NCI-H1694 (cell line): Measurements from ENCODE around the gene WWP2.

Source experiments
- DNase-seq: peaks from one replicate; lab custom pipeline; 2025; lab: John Stamatoyannopoulos, UW

WWP2 gene

DNA sequence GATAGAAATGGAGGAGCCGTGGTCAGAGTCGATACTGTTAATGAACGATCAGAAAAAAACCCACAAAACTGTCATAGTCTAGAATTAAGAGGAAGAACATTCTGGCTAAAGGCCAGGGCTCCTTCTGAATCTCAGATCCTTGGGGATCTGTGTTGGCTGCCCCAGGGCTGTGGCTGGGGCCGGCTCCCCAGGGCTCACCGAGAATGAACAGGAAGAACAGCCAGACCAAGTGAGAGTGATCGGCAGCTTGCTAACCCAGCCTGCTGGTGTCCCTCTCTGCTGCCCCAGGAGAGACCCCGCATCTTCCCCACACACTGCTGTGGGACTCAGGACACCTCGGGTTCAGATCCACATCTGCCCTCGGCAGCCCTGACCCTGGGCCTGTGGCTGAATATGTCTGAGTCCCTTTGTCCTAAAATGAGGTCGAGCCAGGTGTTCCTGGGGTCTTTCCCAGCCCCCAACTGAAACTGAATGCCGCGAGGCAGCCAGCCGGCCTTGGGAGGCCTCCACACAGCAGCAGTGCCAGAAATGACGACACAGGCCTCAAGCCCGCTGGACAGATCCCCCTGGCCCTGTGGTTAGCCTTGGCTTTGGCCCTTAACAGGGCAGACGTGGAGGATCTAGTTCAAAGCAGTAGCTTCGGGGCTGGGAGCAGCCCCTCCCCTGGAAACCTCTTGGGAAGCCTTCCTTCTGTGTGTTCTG is 165.1 kb downstream of the WWP2 start:
- no peak for DNase-seq

DNA sequence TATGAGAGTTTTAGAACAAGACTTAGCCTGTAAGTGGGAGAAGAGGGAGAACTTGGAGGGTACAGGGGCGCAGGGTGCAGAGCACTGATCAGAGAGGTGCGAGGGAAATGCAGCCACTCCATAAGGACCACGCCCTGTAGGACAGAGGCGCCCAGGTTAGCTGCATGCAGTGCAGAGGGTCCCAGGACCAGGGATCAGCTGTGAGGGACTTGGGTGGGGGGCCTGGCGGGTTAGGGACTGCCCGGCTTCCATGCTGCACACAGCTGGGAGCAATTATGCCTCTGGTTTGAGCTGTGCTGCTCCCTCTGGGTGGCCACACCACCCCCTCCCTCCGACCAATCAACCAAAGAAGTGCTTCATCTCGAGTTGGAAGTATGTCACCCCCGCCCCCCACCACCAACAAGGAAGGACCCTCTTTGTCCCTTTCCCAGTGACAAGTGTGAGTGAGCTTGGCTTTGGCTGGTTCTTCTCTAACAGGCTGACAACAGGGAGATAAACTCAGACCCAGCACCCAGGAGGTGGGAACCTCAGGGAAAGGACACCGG is 166.8 kb downstream of the WWP2 start:
- DNase-seq: no peak

DNA sequence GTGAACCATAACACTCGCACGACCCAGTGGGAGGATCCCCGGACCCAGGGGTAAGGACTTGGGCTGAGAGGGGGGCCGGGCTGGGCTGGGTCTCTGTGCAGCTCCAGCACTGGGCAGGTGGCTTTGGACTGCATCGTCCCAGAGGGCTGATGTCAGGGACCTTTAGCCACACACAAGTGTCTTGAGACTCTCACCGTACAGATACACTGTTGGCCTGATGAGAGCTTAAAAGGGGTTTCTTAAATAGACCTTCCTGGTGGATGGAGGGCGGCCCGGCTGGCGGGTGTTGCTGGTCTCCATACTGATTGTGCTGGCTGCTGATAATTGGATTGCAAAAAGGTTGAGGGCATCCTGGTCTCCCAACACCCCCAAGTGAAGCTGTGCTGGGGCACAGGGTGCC is 167.3 kb downstream of the WWP2 start:
- DNase-seq: no peak

DNA sequence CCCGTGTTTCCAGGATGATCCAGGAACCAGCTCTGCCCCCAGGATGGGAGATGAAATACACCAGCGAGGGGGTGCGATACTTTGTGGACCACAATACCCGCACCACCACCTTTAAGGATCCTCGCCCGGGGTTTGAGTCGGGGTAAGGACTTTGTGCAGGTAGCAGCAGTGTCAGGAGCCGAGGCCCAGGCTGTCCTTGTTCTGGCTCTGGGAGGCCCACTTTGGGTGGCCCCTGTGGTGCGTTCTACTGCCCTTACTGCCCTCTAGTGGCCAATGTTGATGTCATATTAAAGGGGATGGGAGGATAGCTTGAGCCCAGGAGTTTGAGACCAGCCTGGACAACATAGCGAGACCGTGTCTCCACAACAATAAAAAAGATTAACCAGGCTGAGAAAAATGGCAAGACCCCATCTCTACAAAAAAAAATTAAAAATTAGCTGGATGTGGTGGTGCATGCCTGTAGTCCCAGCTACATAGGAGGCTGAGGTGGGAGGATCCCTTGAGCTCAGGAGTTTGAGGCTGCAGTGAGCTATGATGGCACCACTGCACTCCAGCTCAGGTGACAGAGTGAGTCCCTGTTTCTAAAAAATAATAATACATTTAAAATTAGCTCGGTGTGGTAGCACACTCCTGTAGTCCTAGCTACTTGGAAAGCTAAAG is 168.1 kb downstream of the WWP2 start:
- peak; percentile 4 for DNase-seq

DNA sequence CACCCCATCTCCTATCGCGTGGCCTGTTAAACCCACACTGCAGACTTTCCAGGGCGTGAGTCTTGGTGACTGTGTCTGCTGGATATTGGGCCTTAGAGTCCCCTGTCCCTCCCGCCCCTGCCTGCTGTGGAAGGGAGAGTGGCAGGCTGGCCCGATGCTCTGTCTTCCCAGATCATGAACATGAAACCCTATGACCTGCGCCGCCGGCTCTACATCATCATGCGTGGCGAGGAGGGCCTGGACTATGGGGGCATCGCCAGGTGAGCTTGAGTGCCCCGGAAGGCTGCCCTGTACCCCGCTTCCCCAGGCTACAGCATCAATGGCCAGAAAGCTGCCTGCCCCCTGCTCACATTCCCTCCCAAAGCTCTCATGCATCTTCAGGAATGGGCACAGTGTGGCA is 169.5 kb downstream of the WWP2 start:
- DNase-seq: no peak

DNA sequence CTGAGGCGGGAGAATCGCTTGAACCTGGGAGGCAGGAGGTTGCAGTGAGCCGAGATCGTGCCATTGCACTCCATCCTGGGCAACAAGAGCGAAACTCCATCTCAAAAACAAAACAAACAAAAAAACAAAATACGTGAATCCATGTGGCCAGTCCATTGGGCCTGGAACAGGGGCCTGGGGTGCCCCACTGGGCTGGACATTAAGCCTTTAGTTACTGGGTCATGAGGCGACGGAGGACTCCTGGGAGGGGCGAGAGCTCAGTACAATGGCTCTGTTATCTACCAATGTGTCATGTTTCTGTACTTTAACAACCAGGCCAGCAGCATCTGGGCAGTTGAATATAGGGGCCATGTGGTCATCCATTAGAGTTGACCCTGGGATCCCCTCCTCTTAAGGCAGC is 170.1 kb downstream of the WWP2 start:
- no peak for DNase-seq

DNA sequence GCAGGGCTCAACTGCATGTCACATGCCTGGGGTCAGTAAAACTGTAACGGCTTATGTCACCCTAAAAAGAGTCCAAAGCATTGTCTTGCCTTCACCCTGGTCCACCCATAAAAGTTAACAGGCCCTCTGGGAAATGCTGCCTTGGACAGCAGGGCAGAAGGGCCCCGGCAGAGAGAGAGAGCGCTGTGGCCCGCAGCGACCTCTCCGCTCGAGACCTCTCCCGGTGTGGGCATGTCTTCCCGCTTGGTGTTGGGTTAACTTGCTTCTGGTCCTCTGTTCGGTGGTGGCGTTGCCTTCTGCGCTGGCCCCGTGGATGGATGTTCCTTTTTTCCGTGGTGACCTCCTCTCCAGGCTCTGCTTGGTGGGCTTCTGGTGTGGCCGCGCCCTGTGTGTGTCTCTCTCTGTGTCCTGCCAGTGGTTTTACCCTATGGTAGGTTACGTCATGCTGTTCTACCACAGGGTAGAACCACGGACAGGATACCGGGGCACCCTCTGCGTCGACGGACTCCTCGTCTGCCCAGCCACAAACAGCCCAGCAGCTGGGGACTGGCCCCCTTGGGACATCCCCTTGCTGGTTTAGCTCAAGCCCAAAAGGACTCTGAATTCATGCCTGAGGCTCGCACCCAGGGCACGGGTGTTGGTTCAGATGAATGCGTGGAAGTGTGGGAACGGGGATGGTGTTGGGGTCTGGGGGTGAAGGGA is 170.7 kb downstream of the WWP2 start:
- DNase-seq: no peak

DNA sequence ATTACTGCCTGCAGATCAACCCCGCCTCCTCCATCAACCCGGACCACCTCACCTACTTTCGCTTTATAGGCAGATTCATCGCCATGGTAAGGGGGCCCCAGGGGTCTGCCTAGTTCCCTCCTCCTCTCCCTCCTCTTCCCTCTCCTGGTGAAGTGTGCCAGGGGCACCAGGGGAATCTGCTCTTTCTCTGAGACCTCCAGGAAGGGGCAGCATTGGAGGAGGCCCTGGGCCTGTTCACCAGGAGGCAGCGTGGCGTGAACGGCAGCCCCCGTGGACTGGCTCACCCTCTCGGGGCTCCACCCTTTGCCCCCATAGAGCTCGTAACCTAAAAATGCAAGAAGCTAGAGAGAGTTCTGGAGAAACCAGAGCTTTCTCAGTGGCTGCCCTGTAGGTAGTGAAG is 171.9 kb downstream of the WWP2 start:
- DNase-seq: no peak

DNA sequence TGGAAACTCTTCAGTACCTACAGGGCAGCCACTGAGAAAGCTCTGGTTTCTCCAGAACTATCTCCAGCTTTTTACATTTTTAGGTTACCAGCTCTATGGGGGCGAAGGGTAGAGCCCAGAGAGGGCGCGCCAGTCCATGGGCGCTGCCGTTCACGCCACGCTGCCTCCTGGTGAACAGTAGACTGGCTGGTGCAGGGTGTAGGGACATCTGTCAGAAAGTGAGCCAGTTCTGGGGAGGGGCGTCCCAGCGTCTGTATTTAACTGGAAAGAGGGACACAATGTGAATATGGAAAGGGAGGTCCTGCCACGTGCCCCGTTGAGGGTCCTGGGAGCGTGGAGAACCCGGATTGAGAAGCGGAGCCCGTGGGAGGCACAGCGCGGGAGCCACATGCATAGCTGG is 172.6 kb downstream of the WWP2 start:
- no peak for DNase-seq

DNA sequence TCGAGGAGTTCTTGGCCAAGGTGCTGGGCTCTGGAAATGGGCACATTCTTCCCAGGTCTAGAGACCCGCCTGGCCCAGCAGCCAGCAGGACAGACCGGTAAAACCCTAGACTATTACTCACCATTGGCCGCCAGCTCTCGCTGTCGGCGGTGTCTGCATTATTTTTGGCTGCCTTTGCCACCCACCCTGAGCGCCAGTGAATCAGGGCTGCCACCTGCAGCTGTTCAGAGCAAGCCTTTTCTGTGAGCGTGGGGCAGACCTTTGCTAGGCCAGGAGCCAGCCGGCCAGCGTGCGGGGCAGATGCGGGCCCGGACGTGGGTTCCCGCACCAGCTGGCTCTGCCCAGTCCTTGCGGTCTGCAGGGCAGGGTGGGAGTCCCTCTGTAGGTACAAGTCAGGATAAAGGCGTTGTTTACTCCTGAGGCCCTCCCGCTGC is 173.2 kb downstream of the WWP2 start:
- DNase-seq: no peak

DNA sequence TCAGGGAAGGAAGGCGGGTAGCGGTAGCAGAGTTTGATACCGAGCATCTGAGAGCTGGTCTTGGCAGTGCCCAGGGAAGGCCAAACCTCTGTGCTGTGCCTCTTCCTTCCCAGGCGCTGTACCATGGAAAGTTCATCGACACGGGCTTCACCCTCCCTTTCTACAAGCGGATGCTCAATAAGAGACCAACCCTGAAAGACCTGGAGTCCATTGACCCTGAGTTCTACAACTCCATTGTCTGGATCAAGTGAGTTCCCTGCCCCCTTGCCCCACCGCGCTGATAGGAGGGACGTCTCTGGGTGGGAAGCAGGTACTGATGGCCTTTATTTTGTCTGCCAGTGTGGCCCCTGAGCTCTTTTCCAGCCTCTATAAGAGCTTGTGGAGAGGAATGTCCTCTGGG is 173.6 kb downstream of the WWP2 start:
- no peak for DNase-seq

DNA sequence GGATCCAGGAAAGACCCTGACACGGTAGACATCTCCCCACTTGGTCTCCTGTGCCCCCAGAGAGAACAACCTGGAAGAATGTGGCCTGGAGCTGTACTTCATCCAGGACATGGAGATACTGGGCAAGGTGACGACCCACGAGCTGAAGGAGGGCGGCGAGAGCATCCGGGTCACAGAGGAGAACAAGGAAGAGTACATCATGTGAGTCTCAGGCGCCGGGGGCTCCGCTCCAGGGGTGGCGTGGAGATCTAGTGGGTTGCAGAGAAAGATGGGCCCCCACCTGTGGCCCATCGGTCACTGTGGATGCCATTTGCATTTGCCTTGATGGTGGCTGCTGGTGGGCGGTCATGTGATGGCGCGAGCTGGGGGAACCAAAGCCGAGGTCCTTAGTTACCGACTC is 174.1 kb downstream of the WWP2 start:
- no peak for DNase-seq

DNA sequence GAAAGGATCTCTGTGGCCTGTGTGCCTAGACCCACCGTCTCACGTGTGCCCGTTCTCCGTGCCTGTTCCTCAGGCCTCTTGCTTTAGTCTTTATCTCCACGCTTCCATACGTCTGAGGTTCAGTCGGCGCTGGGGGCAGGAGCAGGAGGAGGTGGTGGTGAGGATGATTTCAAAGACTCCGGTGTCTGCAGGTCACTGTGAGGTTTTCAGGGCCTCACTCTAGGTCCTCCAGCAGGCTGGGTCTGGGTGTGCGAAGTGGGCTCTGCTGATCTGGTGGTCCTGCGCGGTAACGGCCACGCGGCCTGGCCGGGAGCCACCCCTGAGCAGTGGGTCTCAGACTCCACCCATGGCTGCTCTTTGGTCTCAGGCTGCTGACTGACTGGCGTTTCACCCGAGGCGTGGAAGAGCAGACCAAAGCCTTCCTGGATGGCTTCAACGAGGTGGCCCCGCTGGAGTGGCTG is 174.6 kb downstream of the WWP2 start:
- DNase-seq: no peak

DNA sequence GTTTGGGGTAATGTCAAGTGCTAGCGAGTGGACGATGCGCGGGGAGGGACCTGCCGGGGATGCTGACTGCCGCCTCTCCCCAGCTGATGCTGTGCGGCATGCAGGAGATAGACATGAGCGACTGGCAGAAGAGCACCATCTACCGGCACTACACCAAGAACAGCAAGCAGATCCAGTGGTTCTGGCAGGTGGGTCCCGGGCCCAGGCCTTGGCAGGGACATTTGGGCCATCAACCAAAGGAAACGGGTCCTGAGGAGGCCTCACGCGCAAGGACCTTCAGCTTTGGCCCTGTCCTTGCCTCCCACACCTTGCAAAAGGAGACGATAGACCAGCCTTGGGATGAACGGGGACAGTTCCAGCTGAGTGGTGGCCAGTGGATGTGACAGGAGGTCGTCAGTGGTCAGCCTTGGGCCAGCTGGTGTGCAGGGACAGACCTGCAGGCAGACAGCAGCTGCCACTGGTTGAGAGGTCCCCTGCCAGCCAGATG is 175.4 kb downstream of the WWP2 start:
- DNase-seq: no peak

DNA sequence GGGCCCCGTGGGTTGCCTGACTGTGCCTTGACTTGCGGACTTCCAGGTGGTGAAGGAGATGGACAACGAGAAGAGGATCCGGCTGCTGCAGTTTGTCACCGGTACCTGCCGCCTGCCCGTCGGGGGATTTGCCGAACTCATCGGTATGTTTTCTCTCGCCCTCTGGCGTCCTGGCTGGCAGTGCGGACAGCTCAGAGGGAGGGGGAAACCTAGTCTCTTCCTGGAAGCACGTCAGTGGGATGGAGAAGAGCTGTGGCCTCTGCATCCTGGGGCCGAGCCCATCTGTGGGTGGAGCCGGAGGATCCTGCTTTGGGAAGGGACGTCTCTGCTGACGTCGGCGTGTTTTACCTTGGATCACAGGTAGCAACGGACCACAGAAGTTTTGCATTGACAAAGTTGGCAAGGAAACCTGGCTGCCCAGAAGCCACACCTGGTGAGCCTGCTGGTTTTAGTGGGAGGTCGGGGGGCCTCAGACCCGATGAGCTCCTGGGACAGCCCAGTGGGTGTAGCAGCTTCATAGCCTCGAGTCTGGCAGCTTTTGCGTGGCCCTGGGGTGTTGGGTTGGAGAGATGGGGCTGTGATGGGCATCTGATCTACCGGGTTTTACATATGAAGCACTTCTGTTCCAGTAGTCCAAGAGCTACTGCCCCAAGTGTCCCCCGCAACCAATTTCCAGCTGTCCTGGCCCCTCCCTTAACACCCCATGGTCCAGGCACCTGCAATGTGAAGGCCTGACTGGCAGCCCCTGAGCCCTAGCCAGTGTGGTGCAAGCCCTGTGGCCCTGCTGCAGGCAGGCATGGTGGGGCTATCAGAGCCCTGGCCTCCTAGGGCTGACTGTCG is 177.1 kb downstream of the WWP2 start:
- DNase-seq: no peak

DNA sequence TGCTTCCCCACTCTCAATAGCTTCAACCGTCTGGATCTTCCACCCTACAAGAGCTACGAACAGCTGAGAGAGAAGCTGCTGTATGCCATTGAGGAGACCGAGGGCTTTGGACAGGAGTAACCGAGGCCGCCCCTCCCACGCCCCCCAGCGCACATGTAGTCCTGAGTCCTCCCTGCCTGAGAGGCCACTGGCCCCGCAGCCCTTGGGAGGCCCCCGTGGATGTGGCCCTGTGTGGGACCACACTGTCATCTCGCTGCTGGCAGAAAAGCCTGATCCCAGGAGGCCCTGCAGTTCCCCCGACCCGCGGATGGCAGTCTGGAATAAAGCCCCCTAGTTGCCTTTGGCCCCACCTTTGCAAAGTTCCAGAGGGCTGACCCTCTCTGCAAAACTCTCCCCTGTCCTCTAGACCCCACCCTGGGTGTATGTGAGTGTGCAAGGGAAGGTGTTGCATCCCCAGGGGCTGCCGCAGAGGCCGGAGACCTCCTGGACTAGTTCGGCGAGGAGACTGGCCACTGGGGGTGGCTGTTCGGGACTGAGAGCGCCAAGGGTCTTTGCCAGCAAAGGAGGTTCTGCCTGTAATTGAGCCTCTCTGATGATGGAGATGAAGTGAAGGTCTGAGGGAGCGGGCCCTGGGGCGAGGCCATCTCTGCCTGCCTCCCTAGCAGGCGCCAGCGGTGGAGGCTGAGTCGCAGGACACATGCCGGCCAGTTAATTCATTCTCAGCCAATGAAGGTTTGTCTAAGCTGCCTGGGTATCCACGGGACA is 177.9 kb downstream of the WWP2 start:
- no peak for DNase-seq

DNA sequence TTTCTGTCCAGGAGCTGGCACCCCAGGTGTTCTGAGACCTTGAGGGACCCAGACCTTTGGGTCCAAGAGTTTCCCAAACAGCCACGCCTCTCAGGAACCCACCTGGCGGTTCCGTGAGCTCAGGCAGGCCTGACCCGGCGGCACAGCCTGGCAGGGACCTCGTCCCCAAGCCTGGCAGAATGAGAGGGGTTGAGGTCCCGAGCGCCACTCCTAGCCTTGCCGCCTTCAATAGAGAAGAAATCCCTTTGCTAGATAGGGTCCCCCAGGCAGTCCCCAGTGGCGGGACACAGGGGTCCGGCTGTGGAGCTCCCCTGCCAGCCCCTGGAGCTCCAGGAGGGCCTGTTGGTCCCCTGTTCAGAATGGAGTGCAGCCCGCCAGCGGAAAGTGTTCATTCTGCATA is 178.5 kb downstream of the WWP2 start:
- DNase-seq: no peak

DNA sequence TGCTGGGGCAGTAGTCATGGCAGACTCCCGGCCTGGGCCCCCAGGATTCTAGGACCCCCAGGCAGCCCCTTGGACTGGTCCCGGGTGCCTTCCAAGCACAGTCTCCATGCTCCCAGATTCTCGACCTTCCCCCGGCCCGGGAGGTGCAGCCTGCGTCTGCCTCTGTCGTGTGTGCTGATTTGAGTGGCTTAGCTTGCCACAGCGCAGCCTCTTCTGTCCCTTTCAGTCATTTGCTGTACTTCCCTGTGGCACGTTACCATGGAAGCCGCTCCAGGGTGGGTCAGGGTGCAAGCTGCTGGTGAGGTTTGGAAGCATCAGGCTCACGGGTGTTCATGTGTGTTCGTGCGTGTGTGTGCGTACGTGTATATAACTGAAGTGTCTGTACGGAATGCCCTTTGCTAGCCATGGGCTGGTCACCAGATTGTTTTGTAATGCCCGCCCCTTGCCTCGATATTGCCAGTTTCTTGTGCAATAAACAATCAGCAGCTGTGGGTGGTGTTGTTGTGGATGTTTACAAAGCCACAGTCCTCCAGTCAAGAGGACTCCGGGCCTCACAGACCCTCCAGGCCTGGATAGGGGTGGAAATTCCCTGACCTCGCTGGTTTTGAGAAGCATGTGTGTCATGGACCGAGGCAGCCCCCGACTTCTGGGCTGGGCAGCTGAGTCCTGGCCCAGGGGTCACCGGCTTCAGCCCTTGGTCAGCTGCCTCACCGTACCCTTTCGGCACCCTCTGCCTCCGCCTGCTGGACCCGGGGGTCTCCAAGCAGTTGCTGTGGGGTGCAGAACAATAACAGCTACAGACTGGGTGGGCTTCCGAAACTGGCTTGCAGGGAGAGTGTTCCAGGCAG is 179.3 kb downstream of the WWP2 start:
- DNase-seq: no peak

DNA sequence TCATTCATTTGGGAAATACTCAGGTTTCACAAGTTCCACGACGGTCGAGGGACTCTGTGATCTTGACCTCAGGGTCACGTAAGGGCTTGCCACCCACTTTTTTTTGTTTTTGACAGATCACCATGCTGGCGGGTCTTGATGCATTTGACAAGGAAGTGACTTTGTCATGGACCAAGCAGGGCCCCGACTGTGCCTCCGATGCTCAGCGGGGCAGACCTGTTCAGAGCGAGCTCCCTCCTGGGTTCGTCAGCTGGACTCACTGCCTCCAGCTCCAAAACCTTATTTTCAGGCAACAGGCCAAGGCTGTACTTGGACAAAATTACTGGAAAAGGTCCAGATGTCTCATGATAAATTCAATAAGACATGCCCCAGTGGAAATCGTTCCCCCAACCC is 180.0 kb downstream of the WWP2 start:
- peak; percentile 18 for DNase-seq

DNA sequence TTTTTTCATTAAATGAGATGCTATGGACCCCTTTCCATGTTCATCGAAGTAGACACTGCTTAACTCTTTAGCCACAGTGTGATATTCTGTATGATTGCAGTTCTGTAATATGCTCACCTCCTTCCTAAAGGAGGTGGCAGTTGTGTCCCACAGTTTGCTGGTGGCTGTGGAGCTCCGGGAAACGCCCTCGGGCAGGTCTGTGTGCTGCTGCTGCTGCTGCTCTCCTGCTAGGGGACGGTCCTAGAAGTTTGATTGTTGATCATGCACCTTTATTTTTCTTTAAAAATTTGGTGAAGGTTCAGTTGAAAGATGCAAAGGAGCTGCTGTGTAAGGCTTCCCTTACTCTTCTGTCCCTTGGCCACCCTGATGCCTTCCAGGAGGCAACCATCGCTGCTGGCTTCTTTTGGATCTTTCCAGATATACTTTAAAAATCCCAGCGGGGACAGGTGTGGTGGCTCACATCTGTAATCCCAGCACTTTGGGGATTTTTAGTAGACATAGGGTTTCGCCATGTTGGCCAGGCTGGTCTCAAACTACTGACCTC is 180.6 kb downstream of the WWP2 start:
- DNase-seq: no peak
